AG04450 (cell line): ENCODE measurements around the gene NKX6-2. TPM values are rescaled to one million over a fixed set of nuclear protein-coding genes. Genes with fewer than 3 reads are reported as not detected.

Experiments used
- CTCF ChIA-PET: fragments of 300-600, 350-600 bp; formaldehyde crosslinking; extraction: SDS; loops from one replicate; lab custom pipeline; 2022; ENCODE audit warnings: antibody characterized with exemption, inconsistent platforms; lab: Charles Lee
- POLR2A ChIA-PET: fragments of 350-600 bp; formaldehyde crosslinking; extraction: SDS; loops from one replicate; lab custom pipeline; 2021; ENCODE audit warnings: antibody characterized with exemption, inconsistent platforms; lab: Yijun Ruan, JAX
- DNase-seq: peaks from one replicate; pipeline ENCODE4 v3.0.0-alpha.2; 2011; ENCODE audit warnings: low read depth, low spot score
- H3K27ac ChIP-seq: one replicate; pipeline ENCODE4 v1.5.1; 2012; ENCODE audit warnings: low read depth, low read length, control low read depth
- H3K27me3 ChIP-seq: one replicate; pipeline ENCODE4 v1.6.0; 2012; ENCODE audit warnings: low read length; ENCODE audit not compliant: control insufficient read depth, insufficient read depth
- H3K4me3 ChIP-seq: 2 replicates; pipeline ENCODE4 v1.5.1; 2011; ENCODE audit warnings: mild to moderate bottlenecking, low read depth, low read length, control low read depth
- H3K9me3 ChIP-seq: 2 replicates; pipeline ENCODE4 v1.5.1; 2012; ENCODE audit warnings: low read length; ENCODE audit not compliant: control insufficient read depth, insufficient read depth
- polyA plus RNA-seq: library from polyadenylated mRNA; depleted of rRNA; stranded (reverse); fragments of >200 nt; gene quantifications from 2 replicates; pipeline ENCODE4 v1.2.3, GENCODE V29; 2011
- TF ChIP-seq, protein P1 (sequence below): IDR thresholded peaks from 2 replicates; pipeline ENCODE4 v1.5.1; 2011; ENCODE audit warnings: low read depth, low read length, control low read depth, inconsistent platforms

Gene NKX6-2
- polyA plus RNA-seq, 1 experiment: not detected

DNA sequence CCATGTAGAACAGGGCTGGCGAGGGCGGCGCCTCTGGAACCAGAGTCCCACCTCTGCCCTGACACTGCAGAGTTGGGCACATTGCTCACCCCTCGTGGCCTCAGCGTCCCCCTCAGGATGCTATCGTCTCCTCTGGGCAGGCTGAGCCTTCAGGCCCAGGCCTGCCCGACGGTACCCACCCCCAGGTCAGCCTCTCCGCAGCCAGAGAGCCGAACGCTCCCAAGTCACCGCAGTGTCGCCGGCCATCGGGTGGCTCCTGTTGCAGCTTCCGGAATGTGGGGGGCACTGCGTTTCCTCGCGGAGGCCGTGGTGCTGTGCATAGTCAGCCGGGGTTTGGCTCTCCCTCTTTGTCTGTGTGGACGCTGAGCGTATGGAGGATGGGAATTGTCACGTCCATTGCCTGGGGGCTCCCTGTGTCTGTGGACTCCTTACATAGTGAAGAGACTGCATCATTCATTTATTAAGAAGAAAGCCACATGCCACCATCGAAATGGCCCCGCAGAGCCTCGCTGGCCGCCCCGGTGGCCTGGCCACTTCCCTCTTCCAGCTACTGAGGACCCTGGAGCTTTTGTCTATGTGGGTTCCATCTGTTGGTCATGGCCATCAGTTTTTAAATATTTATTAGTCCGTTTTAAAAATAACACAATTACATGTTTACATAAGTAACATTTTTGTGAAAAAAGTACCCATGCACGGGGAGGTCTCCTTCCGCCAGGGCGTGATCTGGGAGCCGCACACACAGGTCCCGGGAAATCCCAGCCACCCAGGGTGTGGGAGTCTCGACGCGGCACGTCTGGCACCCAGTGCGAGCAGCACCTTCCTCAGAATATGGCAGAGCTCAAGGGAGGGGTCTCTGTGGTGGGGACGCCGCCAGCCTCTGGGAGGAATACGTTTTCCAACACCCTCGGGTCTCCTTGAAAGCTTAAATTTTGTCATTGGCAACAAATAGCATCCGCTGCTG, 15.6 kb downstream of the NKX6-2 start:
- no peak overlapping the region for H3K4me3 ChIP-seq
- TF ChIP-seq, protein P1, sequence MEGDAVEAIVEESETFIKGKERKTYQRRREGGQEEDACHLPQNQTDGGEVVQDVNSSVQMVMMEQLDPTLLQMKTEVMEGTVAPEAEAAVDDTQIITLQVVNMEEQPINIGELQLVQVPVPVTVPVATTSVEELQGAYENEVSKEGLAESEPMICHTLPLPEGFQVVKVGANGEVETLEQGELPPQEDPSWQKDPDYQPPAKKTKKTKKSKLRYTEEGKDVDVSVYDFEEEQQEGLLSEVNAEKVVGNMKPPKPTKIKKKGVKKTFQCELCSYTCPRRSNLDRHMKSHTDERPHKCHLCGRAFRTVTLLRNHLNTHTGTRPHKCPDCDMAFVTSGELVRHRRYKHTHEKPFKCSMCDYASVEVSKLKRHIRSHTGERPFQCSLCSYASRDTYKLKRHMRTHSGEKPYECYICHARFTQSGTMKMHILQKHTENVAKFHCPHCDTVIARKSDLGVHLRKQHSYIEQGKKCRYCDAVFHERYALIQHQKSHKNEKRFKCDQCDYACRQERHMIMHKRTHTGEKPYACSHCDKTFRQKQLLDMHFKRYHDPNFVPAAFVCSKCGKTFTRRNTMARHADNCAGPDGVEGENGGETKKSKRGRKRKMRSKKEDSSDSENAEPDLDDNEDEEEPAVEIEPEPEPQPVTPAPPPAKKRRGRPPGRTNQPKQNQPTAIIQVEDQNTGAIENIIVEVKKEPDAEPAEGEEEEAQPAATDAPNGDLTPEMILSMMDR: no peak
- H3K9me3 ChIP-seq: peaks cover 45% of the 10 kb centered on the region
- H3K27me3 ChIP-seq: no peaks in the 10 kb centered on the region
- CTCF ChIA-PET: no interaction called here
- DNase-seq: no peak
- POLR2A ChIA-PET: no interaction called here
- H3K27ac ChIP-seq: no peak overlapping the region

DNA sequence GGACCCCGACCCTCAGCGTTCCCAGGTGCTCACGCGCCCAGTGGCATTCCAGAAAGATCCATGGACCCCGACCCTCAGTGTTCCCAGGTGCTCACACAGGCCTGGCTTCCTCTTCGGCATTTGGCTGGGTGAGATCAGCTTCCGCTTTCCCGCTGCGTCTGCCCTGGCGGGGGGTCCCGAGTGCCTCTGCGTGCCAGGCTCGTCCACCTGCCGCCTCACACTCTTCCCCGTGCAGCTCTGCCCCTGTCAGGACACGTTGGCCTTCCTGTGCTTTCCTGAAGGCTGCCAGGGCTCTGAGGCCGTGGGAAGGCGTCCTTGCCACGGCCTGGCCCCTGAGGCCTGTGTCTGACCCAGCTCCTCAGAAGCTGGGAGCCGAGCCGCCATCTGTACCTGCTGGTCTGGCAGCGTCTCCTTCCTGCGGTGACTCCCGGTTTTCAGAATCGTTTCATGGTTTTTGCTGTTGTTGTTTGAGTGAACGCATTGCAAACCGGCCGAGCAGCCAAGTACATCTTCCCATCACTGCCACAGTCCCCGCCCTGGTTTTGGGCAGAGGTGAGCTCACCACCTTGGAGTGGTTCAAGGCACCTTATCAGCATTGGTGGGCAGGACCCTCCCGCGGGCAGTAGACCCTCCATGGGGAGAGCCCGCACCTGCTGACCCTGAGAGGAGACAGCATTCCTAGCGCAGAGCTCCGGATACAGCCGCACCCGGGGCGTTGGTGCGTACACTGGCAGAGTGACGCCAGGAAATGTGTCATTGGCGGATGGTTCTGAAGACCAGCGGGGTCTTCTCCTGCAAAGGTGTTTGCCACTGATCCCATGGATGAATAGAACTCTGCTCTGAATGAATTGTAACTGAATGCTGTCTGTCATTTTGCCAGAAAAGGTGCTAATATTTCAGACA, 17.4 kb downstream of the NKX6-2 start:
- CTCF ChIA-PET: interaction anchor here (0.5 kb wide), 1 partner anchor 82 kb away, joined by 3 read pairs; no protein-coding TSS in a partner anchor

DNA sequence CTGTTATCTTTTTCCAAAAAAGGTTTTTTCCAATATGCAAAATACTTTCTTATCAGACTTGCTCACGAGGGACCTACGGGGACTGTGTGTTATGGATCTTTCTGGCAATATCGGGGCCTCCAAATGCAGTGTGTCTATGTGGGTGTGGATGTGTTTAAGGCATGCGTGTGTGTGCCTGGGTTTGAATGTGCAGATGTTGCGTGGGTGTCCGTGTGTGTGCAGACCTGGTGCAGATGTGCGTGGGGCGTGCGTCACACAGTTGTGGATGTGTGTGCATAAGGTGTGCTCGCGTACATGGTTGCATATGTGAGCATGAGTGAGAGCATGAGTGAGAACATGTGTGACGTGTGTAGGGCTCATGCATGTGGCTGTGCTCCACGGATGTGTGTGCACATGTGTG, 19.7 kb downstream of the NKX6-2 start:
- H3K9me3 ChIP-seq: peaks cover 47% of the 10 kb centered on the region
- TF ChIP-seq, protein P1: no peak
- ChIA-PET CTCF (no interaction called here), POLR2A (no interaction called here)
- DNase-seq: no peak
- H3K27ac ChIP-seq: no peak overlapping the region
- H3K4me3 ChIP-seq: no peak overlapping the region
- no peaks in the 10 kb centered on the region for H3K27me3 ChIP-seq

More for the DNA sequence above, 17.4 kb downstream of the NKX6-2 start:
- Histone ChIP-seq H3K4me3 (no peak overlapping the region), H3K27ac (no peak overlapping the region), H3K9me3 (peaks cover 45% of the 10 kb centered on the region), H3K27me3 (no peaks in the 10 kb centered on the region)
- POLR2A ChIA-PET: no interaction called here
- no peak for DNase-seq
- TF ChIP-seq, protein P1: no peak

DNA sequence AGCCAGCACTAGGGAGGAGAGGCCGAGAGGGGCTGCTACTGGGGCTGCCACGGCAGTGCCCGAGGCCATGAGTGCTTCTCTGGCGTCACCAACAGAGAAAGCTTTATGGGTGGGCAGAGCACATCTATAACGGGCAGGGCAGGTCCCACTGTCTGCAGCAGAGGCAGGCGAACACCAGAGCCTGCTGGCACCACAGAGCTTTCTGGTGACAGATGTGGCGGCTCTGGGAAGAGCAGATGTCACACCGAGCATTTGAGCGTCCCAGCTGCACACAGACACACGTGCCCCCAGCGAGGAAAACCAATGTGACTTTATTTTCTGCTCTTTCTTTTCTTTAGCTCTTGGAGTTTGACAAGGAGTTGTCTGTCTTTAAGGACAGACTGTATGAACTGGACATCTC, 20.5 kb downstream of the NKX6-2 start:
- Histone ChIP-seq H3K4me3 (no peak overlapping the region), H3K27me3 (no peaks in the 10 kb centered on the region), H3K27ac (no peak overlapping the region), H3K9me3 (peaks cover 44% of the 10 kb centered on the region)
- POLR2A ChIA-PET: no interaction called here
- TF ChIP-seq, protein P1: no peak
- no peak for DNase-seq
- CTCF ChIA-PET: no interaction called here
